Right lobe of liver (tissue), 4 donors: ENCODE data around the gene BOC.

Experiments used
- CTCF ChIP-seq, 4 donors: fragments of 200-600 bp in 3 of 4; fragments of 450-650 bp in 1 of 4; IDR thresholded peaks; one replicate each; pipeline versions ENCODE4 v1.5.1 to v1.8.0; 2016 to 2022; ENCODE audit warnings: antibody characterized with exemption in 4 of 4, mild to moderate bottlenecking in 2 of 4
- POLR2A ChIP-seq: fragments of 450-650 bp; IDR thresholded peaks from one replicate; pipeline ENCODE4 v1.6.1; 2017; ENCODE audit warnings: antibody characterized with exemption, mild to moderate bottlenecking
- donor health status: DM: no; HTN: no; CAD: no.
- donor health status: DM: no; HTN: no; CAD: no.
- donor health status: DM: no; HTN: yes; CAD: no.

GRCh38 chr3:113271189-113271588, 59.8 kb downstream of the BOC start:
- TF ChIP-seq CTCF (IDR thresholded peaks at IDR 0.05) (no peak), POLR2A (no peak)
